COLO668 (cell line): ENCODE results near the gene B3GNT3.

Experiments
- DNase-seq: peaks from one replicate; lab custom pipeline; 2025; ENCODE audit not compliant: unreplicated experiment; lab: John Stamatoyannopoulos, UW

Gene B3GNT3

GRCh38 chr19:17794731-17795494, at the start of gene B3GNT3:
B3GNT3 (plus strand) TSS chr19:17795138; CDS start chr19:17807808, 12,670 bp downstream.
- DNase-seq: peak; percentile 94

- DNase-seq: peak; percentile 92
Observed at GRCh38 chr19:17747205-17748098, 47.5 kb upstream of the B3GNT3 start.

- no peak for DNase-seq
Observed at GRCh38 chr19:17748884-17749638, 45.9 kb upstream of the B3GNT3 start.

- DNase-seq: no peak
Observed at GRCh38 chr19:17749912-17750317, 45.0 kb upstream of the B3GNT3 start.

GRCh38 chr19:17751103-17751911, 43.6 kb upstream of the B3GNT3 start, which contains the start of gene FCHO1:
FCHO1 (plus strand) TSS chr19:17751477; CDS start chr19:17755165, 3,688 bp downstream.
- DNase-seq: peak; percentile 8

- no peak for DNase-seq
Observed at GRCh38 chr19:17751912-17752273, 43.0 kb upstream of the B3GNT3 start.

- DNase-seq: no peak
Observed at GRCh38 chr19:17752865-17753639, 41.9 kb upstream of the B3GNT3 start.

GRCh38 chr19:17753976-17754375, 41.0 kb upstream of the B3GNT3 start:
- DNase-seq: peak; percentile 76

- no peak for DNase-seq
Observed at GRCh38 chr19:17754634-17755442, 40.1 kb upstream of the B3GNT3 start.

- no peak for DNase-seq
Observed at GRCh38 chr19:17755443-17755890, 39.5 kb upstream of the B3GNT3 start.

GRCh38 chr19:17755977-17756670, 38.8 kb upstream of the B3GNT3 start:
- peak; percentile 63 for DNase-seq

GRCh38 chr19:17757125-17757524, 37.8 kb upstream of the B3GNT3 start:
- DNase-seq: no peak

GRCh38 chr19:17758515-17758914, 36.4 kb upstream of the B3GNT3 start:
- no peak for DNase-seq

GRCh38 chr19:17761148-17761547, 33.8 kb upstream of the B3GNT3 start:
- no peak for DNase-seq

GRCh38 chr19:17762505-17763229, 32.3 kb upstream of the B3GNT3 start:
- peak; percentile 26 for DNase-seq

GRCh38 chr19:17764348-17764747, 30.6 kb upstream of the B3GNT3 start:
- no peak for DNase-seq

- peak; percentile 19 for DNase-seq
Observed at GRCh38 chr19:17765069-17765618, 29.8 kb upstream of the B3GNT3 start.
